Esophagus (tissue), 2 donors: ENCODE data around the gene TRERF1. TPM values are rescaled to one million over a fixed set of nuclear protein-coding genes. Genes with fewer than 3 reads are reported as not detected.

Source experiments
- H3K27ac ChIP-seq, 2 donors: one replicate each; pipeline ENCODE4 v1.5.1; 2013; ENCODE audit warnings: low read depth in 2 of 2, mild to moderate bottlenecking in 2 of 2, inconsistent platforms in 1 of 2, low read length in 1 of 2, moderate library complexity in 1 of 2
- H3K27me3 ChIP-seq, 2 donors: one replicate each; pipeline ENCODE4 v1.6.1; 2013; ENCODE audit warnings: low read length in 2 of 2, control low read depth in 1 of 2, mild to moderate bottlenecking in 1 of 2; ENCODE audit not compliant: insufficient read depth in 2 of 2, control insufficient read depth in 1 of 2
- H3K36me3 ChIP-seq, 2 donors: one replicate each; pipeline ENCODE4 v1.6.1; 2013; ENCODE audit warnings: low read length in 1 of 2; ENCODE audit not compliant: control insufficient read depth in 2 of 2, insufficient read depth in 2 of 2
- H3K4me1 ChIP-seq, 2 donors: one replicate each; pipeline ENCODE4 v1.6.1; 2013; ENCODE audit warnings: low read length in 1 of 2; ENCODE audit not compliant: control insufficient read depth in 2 of 2, insufficient read depth in 2 of 2
- H3K4me3 ChIP-seq, 2 donors: one replicate each; pipeline ENCODE4 v1.5.1; 2013; ENCODE audit warnings: low read length in 2 of 2, mild to moderate bottlenecking in 2 of 2, low read depth in 1 of 2, moderate library complexity in 1 of 2
- H3K9me3 ChIP-seq, 2 donors: one replicate each; pipeline ENCODE4 v1.6.1; 2013; ENCODE audit warnings: mild to moderate bottlenecking in 2 of 2, low read depth in 1 of 2, low read length in 1 of 2, moderate library complexity in 1 of 2; ENCODE audit not compliant: control insufficient read depth in 2 of 2, insufficient read depth in 1 of 2
- WGBS, 2 donors: extraction: QIAGEN DNeasy Blood & Tissue Kit; methylation state at CpG; one replicate each; pipeline ENCODE4 v1.1.7; 2013; 5-methylcytosine and 5-hydroxymethylcytosine counted together
- polyA plus RNA-seq, 2 donors: library from polyadenylated mRNA; stranded (reverse); fragments of 200-250 nt; gene quantifications; one replicate each; pipeline ENCODE4 v1.2.3, GENCODE V29; 2013
- donor health status: healthy with polysubstance abuse.
- donor health status: Bipolar disorder and iron deficiency.

Gene TRERF1
- polyA plus RNA-seq, 2 donors, result 4.6 to 8.1 TPM

- Histone ChIP-seq H3K4me3 (no peak overlapping the region), H3K27ac (no peak overlapping the region), H3K9me3 (no peaks in the 10 kb centered on the region), H3K36me3 (no peaks in the 10 kb centered on the region), H3K4me1 (peaks cover 3 to 9% of the 10 kb centered on the region in 2 donors), H3K27me3 (no peaks in the 10 kb centered on the region)
- WGBS, 2 donors, result 84 to 87% methylated on average over 1 of the region's 1 CpG
These were observed 97.0 kb downstream of the TRERF1 start for GRCh38 chr6:42354702-42355101.

DNA sequence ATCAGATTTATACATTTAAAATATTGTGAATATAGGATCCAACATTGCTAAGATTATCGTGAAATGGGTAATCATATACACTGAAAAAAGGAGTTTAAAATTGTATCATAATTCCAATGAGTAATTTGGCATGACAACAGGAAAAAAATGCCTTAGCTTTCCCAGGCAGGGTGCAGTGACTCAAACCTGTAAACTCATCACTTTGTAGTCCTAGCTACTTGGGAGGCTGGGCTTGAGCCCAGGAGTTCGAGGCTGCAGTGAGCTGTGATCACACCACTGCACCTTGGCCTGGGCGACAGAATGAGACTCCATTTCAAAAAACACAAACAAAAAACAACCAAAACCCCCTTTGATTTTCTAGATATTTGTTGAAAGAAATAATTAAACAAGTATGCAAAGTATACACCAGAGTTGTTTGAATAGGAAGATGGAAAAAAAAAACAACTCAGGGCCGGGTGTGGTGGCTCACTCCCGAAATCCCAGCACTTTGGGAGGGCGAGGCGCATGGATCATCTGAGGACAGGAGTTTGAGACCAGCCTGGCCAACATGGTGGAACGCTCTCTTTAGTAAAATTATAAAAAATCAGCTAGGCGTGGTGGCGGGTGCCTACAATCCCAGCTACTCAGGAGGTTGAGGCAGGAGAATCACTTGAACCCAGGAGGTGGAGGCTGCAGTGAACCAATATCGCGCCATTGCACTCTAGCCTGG is 98.7 kb downstream of the TRERF1 start:
- no peaks in the 10 kb centered on the region for H3K9me3 ChIP-seq
- no peak overlapping the region for H3K27ac ChIP-seq
- H3K4me1 ChIP-seq, result peaks cover 0 to 9% of the 10 kb centered on the region in 2 donors
- 90 to 91% methylated on average over 12 of the region's 12 CpGs for WGBS, 2 donors
- no peak overlapping the region for H3K4me3 ChIP-seq
- no peaks in the 10 kb centered on the region for H3K27me3 ChIP-seq
- no peaks in the 10 kb centered on the region for H3K36me3 ChIP-seq

- H3K27me3 ChIP-seq, result no peaks in the 10 kb centered on the region
- 84 to 87% methylated on average over 3 of the region's 3 CpGs for WGBS, 2 donors
- no peaks in the 10 kb centered on the region for H3K9me3 ChIP-seq
- no peak overlapping the region for H3K27ac ChIP-seq
- H3K36me3 ChIP-seq, result no peaks in the 10 kb centered on the region
- H3K4me1 ChIP-seq, result peaks cover 2 to 6% of the 10 kb centered on the region in 2 donors
- H3K4me3 ChIP-seq, result no peak overlapping the region
These were observed 100.8 kb downstream of the TRERF1 start for GRCh38 chr6:42350911-42351310.

DNA sequence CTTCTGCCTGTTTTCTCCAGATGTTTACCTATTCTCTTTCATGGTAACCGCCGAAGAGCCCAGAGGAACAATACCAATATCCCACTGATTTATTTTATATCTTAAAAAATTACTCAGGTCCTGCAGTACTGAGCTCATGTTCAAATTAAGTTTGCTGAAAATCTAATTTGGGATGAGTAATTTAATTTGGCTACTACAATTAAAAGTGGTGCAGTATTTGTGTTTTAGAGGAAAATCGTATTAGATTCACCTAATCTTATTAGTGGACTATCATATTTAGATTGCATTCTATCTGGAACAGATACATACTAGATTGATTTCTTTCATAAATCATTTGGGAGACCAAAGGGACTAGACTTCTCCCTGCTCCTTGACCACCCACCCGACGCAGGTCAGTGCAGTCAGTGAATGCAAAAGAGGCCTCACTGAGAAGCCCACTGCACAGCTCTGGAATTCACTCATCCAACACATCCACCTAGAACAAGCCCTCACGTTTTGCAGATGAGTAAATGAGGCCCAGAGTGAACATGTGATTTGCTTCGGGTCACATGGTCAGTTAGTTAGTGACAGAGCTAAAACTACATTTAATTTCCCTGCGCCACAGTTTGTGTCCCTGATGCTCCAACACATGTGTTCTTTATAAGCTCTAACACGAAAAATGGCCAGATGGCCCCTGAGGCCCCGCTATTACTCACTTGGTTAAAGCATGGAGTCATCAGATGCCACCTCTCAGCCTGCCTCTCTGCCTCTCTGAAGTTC is 101.8 kb downstream of the TRERF1 start:
- Histone ChIP-seq H3K9me3 (no peaks in the 10 kb centered on the region), H3K4me1 (peaks cover 2 to 6% of the 10 kb centered on the region in 2 donors), H3K4me3 (no peak overlapping the region), H3K36me3 (no peaks in the 10 kb centered on the region), H3K27ac (no peak overlapping the region), H3K27me3 (no peaks in the 10 kb centered on the region)
- WGBS, 2 donors, result 90 to 92% methylated on average over 10 of the region's 10 CpGs

- H3K36me3 ChIP-seq, result peaks cover 0 to 4% of the 10 kb centered on the region in 2 donors
- peak overlapping the region in 1 of 2 donors; percentile 28 for H3K27ac ChIP-seq
- H3K9me3 ChIP-seq, result no peaks in the 10 kb centered on the region
- H3K4me3 ChIP-seq, result no peak overlapping the region
- no peaks in the 10 kb centered on the region for H3K27me3 ChIP-seq
- 86% methylated on average over 7 of the region's 7 CpGs for WGBS, 2 donors
- H3K4me1 ChIP-seq, result peaks cover 2 to 8% of the 10 kb centered on the region in 2 donors
These were observed 104.3 kb downstream of the TRERF1 start for GRCh38 chr6:42347456-42347855.

GRCh38 chr6:42345696-42346416 is 105.9 kb downstream of the TRERF1 start:
- 84 to 86% methylated on average over 8 of the region's 8 CpGs for WGBS, 2 donors
- H3K27ac ChIP-seq, result no peak overlapping the region
- H3K36me3 ChIP-seq, result peaks cover 0 to 4% of the 10 kb centered on the region in 2 donors
- no peak overlapping the region for H3K4me3 ChIP-seq
- H3K9me3 ChIP-seq, result no peaks in the 10 kb centered on the region
- H3K27me3 ChIP-seq, result no peaks in the 10 kb centered on the region
- peaks cover 2 to 8% of the 10 kb centered on the region in 2 donors for H3K4me1 ChIP-seq

GRCh38 chr6:42344756-42345155 is 107.0 kb downstream of the TRERF1 start:
- H3K9me3 ChIP-seq, result no peaks in the 10 kb centered on the region
- no peak overlapping the region for H3K27ac ChIP-seq
- peaks cover 2 to 10% of the 10 kb centered on the region in 2 donors for H3K4me1 ChIP-seq
- H3K36me3 ChIP-seq, result peaks cover 0 to 4% of the 10 kb centered on the region in 2 donors
- 68 to 85% methylated on average over 1 of the region's 1 CpG for WGBS, 2 donors
- H3K27me3 ChIP-seq, result no peaks in the 10 kb centered on the region
- no peak overlapping the region for H3K4me3 ChIP-seq

- Histone ChIP-seq H3K27me3 (no peaks in the 10 kb centered on the region), H3K36me3 (peaks cover 0 to 4% of the 10 kb centered on the region in 2 donors), H3K27ac (no peak overlapping the region), H3K9me3 (no peaks in the 10 kb centered on the region), H3K4me1 (peaks cover 0 to 12% of the 10 kb centered on the region in 2 donors), H3K4me3 (no peak overlapping the region)
- 96% methylated on average over 3 of the region's 3 CpGs for WGBS, 2 donors
These were observed 109.8 kb downstream of the TRERF1 start for GRCh38 chr6:42341771-42342553.

GRCh38 chr6:42341221-42341620 is 110.5 kb downstream of the TRERF1 start:
- H3K9me3 ChIP-seq, result no peaks in the 10 kb centered on the region
- 93 to 96% methylated on average over 5 of the region's 5 CpGs for WGBS, 2 donors
- peaks cover 0 to 12% of the 10 kb centered on the region in 2 donors for H3K4me1 ChIP-seq
- H3K4me3 ChIP-seq, result no peak overlapping the region
- peaks cover 0 to 4% of the 10 kb centered on the region in 2 donors for H3K36me3 ChIP-seq
- no peaks in the 10 kb centered on the region for H3K27me3 ChIP-seq
- no peak overlapping the region for H3K27ac ChIP-seq
